WERI-Rb-1 (cell line): Measurements from ENCODE around the gene C1orf226.
A peak's percentile ranks its signal among the peaks of the same experiment; 100 is the strongest.

Source experiments
- DNase-seq: peaks from one replicate; pipeline ENCODE4 v3.0.0-alpha.2; 2020
- H3K27ac ChIP-seq: fragments of 250-450 bp; sonication (Bioruptor Pico); 2 replicates; pipeline ENCODE4 v1.5.1; 2020; ENCODE audit warnings: mild to moderate bottlenecking, moderate library complexity
- H3K27me3 ChIP-seq: fragments of 250-450 bp; sonication (Bioruptor Pico); 2 replicates; pipeline ENCODE4 v1.5.1; 2021; ENCODE audit warnings: mild to moderate bottlenecking, low read depth, moderate library complexity; ENCODE audit not compliant: insufficient read depth, severe bottlenecking
- H3K36me3 ChIP-seq: fragments of 250-450 bp; sonication (Bioruptor Pico); 2 replicates; pipeline ENCODE4 v1.5.1; 2020; ENCODE audit warnings: mild to moderate bottlenecking, moderate library complexity
- H3K4me3 ChIP-seq: 2 replicates; pipeline ENCODE4 v1.5.1; 2011; ENCODE audit warnings: low read depth, mild to moderate bottlenecking, control low read depth, low read length
- H3K9me3 ChIP-seq: fragments of 250-450 bp; sonication (Bioruptor Pico); 2 replicates; pipeline ENCODE4 v1.5.1; 2021; ENCODE audit warnings: mild to moderate bottlenecking, moderate library complexity; ENCODE audit not compliant: severe bottlenecking
- CTCF ChIP-seq: IDR thresholded peaks from 2 replicates; pipeline ENCODE4 v1.5.1; 2011; ENCODE audit warnings: low read depth, mild to moderate bottlenecking, control low read depth, inconsistent platforms, low read length

C1orf226 gene

GRCh38 chr1:162389971-162390370, 8.4 kb downstream of the C1orf226 start:
- no peak overlapping the region for H3K27ac ChIP-seq
- no peak overlapping the region for H3K4me3 ChIP-seq
- H3K27me3 ChIP-seq, result peaks cover 25% of the 10 kb centered on the region
- no peak for TF ChIP-seq CTCF
- peak; percentile 45 for DNase-seq
- no peaks in the 10 kb centered on the region for H3K36me3 ChIP-seq
- no peaks in the 10 kb centered on the region for H3K9me3 ChIP-seq

DNA sequence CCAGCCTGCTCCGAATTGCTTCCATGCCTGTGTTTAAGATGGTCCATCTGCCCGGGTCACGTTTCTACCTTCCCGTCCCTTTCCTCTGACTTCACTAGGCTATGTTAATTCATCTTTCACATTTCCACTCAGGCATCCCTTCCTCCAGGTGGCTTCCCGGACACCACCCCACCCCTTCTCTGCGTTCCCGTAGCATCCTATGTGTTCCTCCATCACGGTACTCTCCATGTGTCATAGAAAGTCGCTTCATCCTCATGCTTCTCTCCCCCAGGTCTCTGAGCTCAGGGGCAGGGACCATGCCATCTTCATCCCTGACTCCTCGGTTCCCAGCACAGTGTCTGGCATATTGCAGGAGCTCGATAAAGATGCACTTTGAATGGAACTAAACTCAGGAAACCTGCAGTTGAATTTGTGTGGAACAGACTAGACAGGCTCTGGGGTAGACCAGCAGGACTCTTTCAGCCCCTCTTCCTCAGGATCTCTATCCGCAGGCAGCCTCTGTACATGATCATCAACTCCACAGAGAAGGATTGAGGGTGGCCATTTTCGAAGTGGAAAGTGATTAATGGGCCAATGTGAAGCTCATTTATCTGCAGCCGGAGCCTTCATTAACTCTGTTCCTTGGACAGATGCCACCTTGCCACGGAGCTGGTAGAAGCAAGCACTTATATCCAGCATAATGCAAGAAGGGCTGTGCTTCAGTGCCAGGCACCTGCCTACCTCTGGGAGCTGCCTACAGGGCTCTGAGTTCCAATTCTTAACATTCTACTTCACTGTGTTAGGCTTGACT, 9.1 kb downstream of the C1orf226 start:
- H3K27ac ChIP-seq, result no peak overlapping the region
- TF ChIP-seq CTCF, result no peak
- DNase-seq, result no peak
- peaks cover 25% of the 10 kb centered on the region for H3K27me3 ChIP-seq
- no peaks in the 10 kb centered on the region for H3K9me3 ChIP-seq
- H3K36me3 ChIP-seq, result no peaks in the 10 kb centered on the region
- no peak overlapping the region for H3K4me3 ChIP-seq

DNA sequence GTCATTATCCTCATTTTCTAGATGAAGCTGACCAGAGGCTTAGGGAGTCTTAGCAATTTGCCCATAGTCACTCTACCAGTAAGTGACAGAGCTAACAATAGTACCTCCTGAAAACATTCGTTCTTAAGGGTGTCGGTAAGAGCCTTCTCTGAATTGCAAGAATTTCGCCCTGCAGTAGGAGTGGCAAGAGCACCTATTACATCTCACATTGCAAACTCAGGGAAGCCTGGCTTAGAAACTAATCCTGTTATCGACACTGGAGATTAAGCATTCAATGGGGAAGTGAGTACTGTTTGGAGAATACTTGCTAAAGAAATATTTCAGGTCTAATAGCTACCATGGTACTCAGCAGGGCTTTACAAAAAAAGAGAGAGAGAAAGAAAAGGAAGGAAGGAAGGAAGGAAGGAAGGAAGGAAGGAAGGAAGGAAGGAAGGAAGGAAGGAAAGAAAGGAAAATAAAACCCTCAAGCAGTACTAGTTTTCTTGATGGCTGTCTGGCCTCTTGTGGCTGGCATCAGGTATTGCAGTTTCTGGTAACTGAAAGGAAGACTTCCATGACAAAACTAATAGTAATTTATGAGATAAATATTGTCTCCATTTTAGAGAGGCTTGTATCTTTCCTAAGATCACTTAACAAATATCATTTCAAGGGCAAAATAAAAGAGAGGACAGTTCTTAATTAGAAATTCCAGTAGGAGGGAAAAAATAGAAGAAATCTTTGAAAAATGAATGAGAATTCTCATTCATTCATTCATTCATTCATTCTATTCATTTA, 10.4 kb downstream of the C1orf226 start:
- Histone ChIP-seq H3K27ac (no peak overlapping the region), H3K36me3 (no peaks in the 10 kb centered on the region), H3K27me3 (peaks cover 25% of the 10 kb centered on the region), H3K9me3 (no peaks in the 10 kb centered on the region), H3K4me3 (no peak overlapping the region)
- TF ChIP-seq CTCF, result peak; percentile 82
- peak; percentile 67 for DNase-seq

DNA sequence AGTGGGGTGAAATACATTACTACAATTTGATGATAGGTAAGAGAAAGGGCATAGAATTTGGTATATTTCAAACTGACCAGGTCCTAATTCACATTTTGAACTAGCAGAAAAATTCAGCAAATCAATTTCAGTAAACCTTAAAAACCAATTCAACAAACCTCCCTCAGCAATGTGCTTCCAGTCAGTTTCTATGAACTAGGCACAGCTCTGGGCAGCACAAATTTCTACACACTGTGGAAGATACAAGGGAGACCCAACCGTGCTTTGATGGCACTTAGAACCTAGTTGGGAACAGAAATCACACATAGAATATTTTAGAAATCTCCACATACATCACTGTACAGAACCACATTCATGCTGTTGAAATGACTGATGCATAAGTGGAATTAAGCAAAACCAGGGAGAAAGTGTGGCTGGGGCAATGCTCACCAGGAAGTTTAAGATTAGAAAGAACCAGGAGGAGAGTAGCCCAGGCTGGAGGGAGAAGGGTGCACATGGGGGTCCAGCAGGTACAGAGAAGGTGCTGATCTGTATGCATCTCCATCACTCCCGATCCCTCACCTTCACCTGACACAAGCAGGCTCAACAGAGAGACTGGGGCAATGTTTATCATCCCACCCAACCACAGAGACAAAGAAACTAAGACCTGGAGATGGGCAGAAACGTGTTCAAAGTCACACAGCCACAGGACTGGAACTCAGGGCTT, 14.8 kb downstream of the C1orf226 start:
- Histone ChIP-seq H3K36me3 (no peaks in the 10 kb centered on the region), H3K4me3 (no peak overlapping the region), H3K27ac (no peak overlapping the region), H3K9me3 (no peaks in the 10 kb centered on the region), H3K27me3 (peaks cover 3% of the 10 kb centered on the region)
- DNase-seq, result no peak
- TF ChIP-seq CTCF, result no peak

GRCh38 chr1:162397039-162397448, 15.5 kb downstream of the C1orf226 start:
- no peak overlapping the region for H3K27ac ChIP-seq
- no peak overlapping the region for H3K4me3 ChIP-seq
- H3K27me3 ChIP-seq, result no peaks in the 10 kb centered on the region
- H3K9me3 ChIP-seq, result no peaks in the 10 kb centered on the region
- no peak for DNase-seq
- TF ChIP-seq CTCF, result peak; percentile 39; the same call in 1 of the 2 replicates
- H3K36me3 ChIP-seq, result no peaks in the 10 kb centered on the region
